ENCODE measurements around the gene ITGB5.

DNA sequence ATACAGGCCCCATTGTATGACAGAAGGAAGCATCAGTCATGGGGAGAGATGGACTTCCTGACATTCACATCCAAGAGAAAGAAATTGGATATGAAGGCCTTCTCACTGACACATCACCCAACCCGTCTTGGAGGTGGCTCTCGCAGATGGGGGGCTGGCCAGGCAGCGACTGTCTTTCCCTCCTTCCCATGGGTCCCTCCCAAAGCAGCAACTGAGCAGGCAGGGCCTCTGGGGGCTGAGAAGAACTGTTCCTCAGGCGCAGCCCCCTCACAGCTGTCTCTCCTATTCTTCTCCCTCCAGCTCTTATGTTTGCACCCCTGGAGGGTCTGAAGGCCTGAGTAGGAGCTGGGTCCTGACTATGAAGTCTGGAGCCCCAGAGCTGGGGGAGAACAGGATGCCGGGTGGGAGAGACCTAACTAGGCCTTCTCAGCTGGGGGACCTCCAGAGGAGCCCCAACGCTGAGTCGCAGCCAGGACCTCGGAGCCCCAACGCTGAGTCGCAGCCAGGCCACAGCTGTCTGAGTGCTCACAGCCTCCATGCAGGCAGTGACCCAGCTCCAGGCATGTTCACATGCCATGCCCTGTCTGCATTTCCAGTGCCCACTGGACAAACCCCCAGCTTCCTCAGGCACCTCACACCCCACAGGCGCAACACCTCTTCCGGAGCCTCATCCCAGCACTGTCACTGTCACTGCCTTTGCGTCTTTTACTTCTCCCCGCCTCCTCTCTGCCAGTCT, 127.3 kb downstream of the ITGB5 start:
- TF ChIP-seq POLR2A (IDR thresholded peaks at IDR 0.05; ENCODE audit: low read length) (no peak), GATA1 (IDR thresholded peaks at IDR 0.05; ENCODE audit: low read depth, low read length) (no peak)
